ENCODE measurements around the gene RET.
A peak's percentile ranks its signal among the peaks of the same experiment; 100 is the strongest.

The RET gene

DNA sequence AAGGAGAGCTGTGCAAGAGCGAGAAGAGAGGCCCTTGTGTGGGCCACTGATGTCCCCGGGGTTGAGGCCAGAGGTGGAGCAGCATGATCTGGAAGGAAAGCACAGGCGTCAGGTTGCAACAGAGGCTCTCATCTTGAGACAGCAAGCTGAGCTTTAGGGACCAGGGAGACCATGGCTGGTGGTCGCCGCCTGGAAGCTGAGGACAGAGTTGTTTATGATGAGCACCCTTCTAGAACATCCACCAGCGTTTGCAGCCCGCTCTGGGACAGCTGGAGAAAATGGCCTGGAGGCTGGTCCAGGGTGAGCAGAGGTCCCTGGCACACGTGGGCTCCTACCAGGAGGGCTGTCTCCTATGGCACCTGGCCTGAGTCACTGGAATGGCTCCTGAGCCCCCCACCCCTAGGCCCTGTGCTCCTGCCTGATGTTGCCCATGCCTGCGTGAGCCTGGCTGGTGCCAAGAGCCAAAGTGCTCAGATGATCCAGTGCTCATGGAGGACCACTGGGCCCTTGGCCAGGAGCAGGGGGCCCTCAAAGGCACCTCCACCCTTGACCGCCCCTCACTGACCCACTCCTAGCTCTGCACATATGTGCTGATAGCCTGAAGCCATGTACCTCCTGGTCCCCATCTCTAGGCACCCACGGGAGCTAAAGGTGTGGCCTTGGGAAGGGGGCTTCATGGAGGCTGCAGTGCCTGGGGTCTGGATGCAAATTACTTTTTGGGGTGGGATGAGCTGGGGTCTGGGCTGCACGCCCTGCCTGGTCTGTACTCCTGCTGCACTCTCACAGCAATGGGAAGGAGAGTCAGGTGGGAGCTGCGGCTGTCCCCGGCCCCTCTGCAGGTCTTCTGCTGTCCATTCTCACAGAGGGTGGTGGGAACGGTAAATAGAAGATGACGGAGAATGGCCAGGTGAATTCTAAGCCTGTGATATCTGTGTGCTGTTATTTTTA lies 40.1 kb upstream of the RET start:
- no peak for TF ChIP-seq CTCF (IDR thresholded peaks at IDR 0.05; ENCODE audit: low read depth, low read length)
- no peak for DNase-seq (ENCODE audit: low read depth in 2 of 2)
- H3K4me3 ChIP-seq (replicated peaks in 1 of 2; ENCODE audit: low read depth in 2 of 2, low read length in 2 of 2), result no peak overlapping the region

- no peak for DNase-seq (ENCODE audit: low read depth in 2 of 2)
- H3K4me3 ChIP-seq (replicated peaks in 1 of 2; ENCODE audit: low read depth in 2 of 2, low read length in 2 of 2), result no peak overlapping the region
- no peak for TF ChIP-seq CTCF (IDR thresholded peaks at IDR 0.05; ENCODE audit: low read depth, low read length)
Observed at GRCh38 chr10:43037440-43037839, 39.4 kb upstream of the RET start.

- no peak for TF ChIP-seq CTCF (IDR thresholded peaks at IDR 0.05; ENCODE audit: low read depth, low read length)
- no peak for DNase-seq (ENCODE audit: low read depth in 2 of 2)
- H3K4me3 ChIP-seq (replicated peaks in 1 of 2; ENCODE audit: low read depth in 2 of 2, low read length in 2 of 2), result no peak overlapping the region
Observed at GRCh38 chr10:43037942-43038782, 38.7 kb upstream of the RET start.

DNA sequence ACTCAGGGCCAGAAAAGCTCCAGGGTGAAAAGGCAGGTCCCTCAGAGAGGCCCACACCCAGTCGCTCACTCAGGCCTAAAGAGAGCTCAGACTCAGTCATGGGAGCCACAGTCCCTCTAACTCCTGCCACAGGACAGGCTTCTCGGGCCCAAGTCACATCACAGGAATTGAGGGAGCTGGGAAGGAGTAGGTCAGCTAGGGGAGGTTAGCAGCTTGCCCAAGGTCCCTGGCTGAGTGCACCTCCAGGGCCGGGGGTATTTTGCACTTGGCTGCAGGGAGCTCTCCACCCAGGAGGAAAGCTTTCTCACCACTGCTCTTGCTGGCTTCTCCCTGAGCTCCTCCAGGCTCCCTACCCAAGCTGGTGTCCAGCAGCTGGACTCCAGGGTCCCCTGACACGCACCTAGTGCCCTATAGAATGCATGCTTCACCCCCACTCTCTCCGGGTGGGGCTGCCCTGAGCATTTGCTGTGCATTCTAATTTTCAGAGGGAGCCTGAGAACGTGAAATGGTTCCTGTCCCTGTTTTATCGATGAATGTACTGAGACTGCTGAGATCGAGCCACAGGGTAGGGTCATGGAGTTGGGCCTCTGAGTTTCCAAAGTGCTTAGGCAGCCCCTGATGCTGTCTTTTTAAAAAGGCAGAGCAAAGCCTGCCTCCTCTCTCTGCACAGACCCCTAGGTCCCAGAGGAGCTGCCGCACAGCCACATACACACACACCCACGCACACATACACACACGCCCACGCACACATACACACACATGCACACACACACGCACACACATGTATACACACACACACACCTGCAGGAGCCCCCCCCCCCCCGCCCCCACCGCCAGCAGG lies 37.9 kb upstream of the RET start:
- no peak for DNase-seq (ENCODE audit: low read depth in 2 of 2)
- H3K4me3 ChIP-seq (replicated peaks in 1 of 2; ENCODE audit: low read depth in 2 of 2, low read length in 2 of 2), result no peak overlapping the region
- no peak for TF ChIP-seq CTCF (IDR thresholded peaks at IDR 0.05; ENCODE audit: low read depth, low read length)

GRCh38 chr10:43039624-43040481 lies 37.0 kb upstream of the RET start:
- DNase-seq (ENCODE audit: low read depth in 2 of 2), result peak in 1 of 2 donors; percentile 7
- no peak overlapping the region for H3K4me3 ChIP-seq (replicated peaks in 1 of 2; ENCODE audit: low read depth in 2 of 2, low read length in 2 of 2)
- TF ChIP-seq CTCF (IDR thresholded peaks at IDR 0.05; ENCODE audit: low read depth, low read length), result no peak
